ENCODE results near the gene RSPH3.

Gene RSPH3

DNA sequence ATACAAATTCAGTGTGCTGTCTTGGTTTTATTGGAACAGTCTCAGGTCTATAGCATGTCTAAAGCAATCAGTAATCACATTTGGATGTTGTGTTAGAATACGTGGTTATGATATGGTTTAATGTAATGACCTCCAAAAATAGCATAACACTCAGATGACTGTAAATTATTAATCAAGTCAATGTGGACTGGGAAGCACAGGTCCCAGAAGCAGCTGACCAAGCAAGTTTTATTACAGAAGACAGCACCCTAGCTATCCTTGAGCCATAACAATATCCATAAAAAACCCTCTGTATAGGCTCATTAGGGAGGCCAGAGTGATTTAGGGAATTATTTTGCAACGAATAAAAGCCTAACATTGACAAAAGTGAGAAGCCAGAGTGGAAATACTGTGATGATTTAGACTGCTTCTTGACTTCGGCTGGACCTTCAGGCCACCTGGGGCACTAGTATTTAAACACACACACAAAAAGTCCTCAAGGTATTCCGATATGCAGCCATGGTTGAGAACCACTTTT lies 66.9 kb downstream of the RSPH3 start:
- DNase-seq (ENCODE audit: low spot score): no peak

DNA sequence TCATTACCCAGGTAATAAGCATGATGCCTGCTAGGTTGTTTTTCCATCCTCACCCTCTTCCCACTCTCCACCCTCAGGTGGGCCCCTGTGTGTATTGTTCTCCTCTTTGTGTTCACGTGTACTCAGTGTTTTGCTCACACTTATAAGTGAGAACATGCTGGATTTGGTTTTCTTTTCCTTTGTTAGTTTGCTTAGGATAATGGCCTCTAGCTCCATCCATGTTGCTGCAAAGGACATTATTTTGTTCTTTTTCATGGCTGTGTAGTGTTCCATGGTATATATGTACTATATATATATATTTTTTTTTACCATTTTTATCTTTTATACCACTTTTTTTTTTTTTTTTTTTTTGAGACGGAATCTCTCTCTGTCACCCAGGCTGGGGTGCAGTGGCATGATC lies 71.9 kb downstream of the RSPH3 start:
- DNase-seq (ENCODE audit: low spot score): no peak

- no peak for DNase-seq (ENCODE audit: low spot score)
These were observed 73.6 kb downstream of the RSPH3 start for GRCh38 chr6:158926414-158926813.

- no peak for DNase-seq (ENCODE audit: low spot score)
These were observed 75.2 kb downstream of the RSPH3 start for GRCh38 chr6:158924499-158925455.

DNA sequence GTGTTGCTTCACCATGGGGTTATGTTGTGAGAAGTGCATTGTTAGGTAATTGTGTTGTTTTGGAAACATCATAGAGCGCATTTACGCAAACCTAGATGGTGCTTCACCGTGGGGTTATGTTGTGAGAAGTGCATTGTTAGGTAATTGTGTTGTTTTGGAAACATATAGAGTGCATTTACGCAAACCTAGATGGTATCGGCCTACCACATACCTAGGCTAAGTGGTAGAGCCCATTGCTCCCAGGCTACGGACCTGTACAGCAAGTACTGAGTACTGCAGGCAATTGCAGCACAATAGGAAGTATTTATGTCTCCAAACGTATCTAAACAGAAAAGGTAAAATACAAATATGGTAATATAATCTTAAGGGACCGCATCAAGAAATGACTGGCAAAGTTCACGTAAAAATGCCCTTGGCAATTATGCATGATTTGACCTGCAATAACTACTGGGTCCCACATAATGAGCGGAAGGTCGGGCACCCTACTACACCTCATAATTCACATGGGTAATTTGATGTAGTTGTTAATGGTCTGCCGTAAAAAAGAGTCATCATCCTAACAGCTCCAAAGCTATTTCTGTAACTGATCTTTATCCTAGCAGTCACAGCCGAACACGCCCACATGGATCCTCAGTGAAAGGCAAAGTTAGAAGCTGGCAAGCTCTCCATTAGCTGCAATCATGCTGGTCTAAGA lies 76.0 kb downstream of the RSPH3 start:
- DNase-seq (ENCODE audit: low spot score): no peak
